ENCODE data around the gene TM4SF5.

TM4SF5 gene

GRCh38 chr17:4744999-4745969 is 26.4 kb upstream of the TM4SF5 start:
- peak in 1 of 10 donors; percentile 77 for DNase-seq
- intact Hi-C loops (cut with DNase I) = no loop called here

GRCh38 chr17:4747847-4748246 is 23.8 kb upstream of the TM4SF5 start:
- DNase-seq = no peak
- intact Hi-C loops (cut with DNase I) = no loop called here

- no peak for DNase-seq
- intact Hi-C loops (cut with DNase I) = no loop called here
These were observed 23.0 kb upstream of the TM4SF5 start for GRCh38 chr17:4748686-4749085.

- intact Hi-C loops (cut with DNase I) = no loop called here
These were observed 21.1 kb upstream of the TM4SF5 start for GRCh38 chr17:4750606-4751005.

GRCh38 chr17:4751932-4752331 is 19.8 kb upstream of the TM4SF5 start:
- no peak for DNase-seq
- intact Hi-C loops (cut with DNase I) = no loop called here

More at GRCh38 chr17:4750606-4751005, 21.1 kb upstream of the TM4SF5 start:
- no peak for DNase-seq

GRCh38 chr17:4753392-4753791 is 18.3 kb upstream of the TM4SF5 start:
- intact Hi-C loops (cut with DNase I) = no loop called here
- DNase-seq = no peak

GRCh38 chr17:4759776-4760236 is 11.9 kb upstream of the TM4SF5 start:
- no peak for DNase-seq
- intact Hi-C loops (cut with DNase I) = no loop called here

- intact Hi-C loops (cut with DNase I) = no loop called here
- no peak for DNase-seq
These were observed 7.1 kb upstream of the TM4SF5 start for GRCh38 chr17:4764595-4764994.

GRCh38 chr17:4766201-4766600 is 5.5 kb upstream of the TM4SF5 start:
- DNase-seq = no peak
- intact Hi-C loops (cut with DNase I) = no loop called here

GRCh38 chr17:4766723-4767122 is 5.0 kb upstream of the TM4SF5 start:
- intact Hi-C loops (cut with DNase I) = no loop called here
- DNase-seq = no peak

- intact Hi-C loops (cut with DNase I) = no loop called here
- DNase-seq = no peak
These were observed 3.4 kb upstream of the TM4SF5 start for GRCh38 chr17:4768298-4768697.

- intact Hi-C loops (cut with DNase I) = no loop called here
- DNase-seq = no peak
These were observed 2.1 kb upstream of the TM4SF5 start for GRCh38 chr17:4769628-4770027.

- DNase-seq = no peak
- intact Hi-C loops (cut with DNase I) = no loop called here
These were observed 538 bp downstream of the TM4SF5 start for GRCh38 chr17:4772235-4772613.

- DNase-seq = peak in 1 of 10 donors; percentile 6
- intact Hi-C loops (cut with DNase I) = no loop called here
These were observed 6.5 kb downstream of the TM4SF5 start for GRCh38 chr17:4777969-4778760.

- DNase-seq = peak in 2 of 10 donors; percentile 64 to 67
- intact Hi-C loops (cut with DNase I) = no loop called here
These were observed 8.8 kb downstream of the TM4SF5 start for GRCh38 chr17:4780325-4780955.

- DNase-seq = peak in 2 of 10 donors; percentile 69 to 84
- intact Hi-C loops (cut with DNase I) = no loop called here
These were observed 11.0 kb downstream of the TM4SF5 start for GRCh38 chr17:4782652-4783051.

GRCh38 chr17:4785311-4786105 is 13.8 kb downstream of the TM4SF5 start:
- intact Hi-C loops (cut with DNase I) = loop anchor here (5.0 kb wide), 3 partner anchors 52 to 117 kb away; partner anchors contain the start of genes CHRNE and MED11
- DNase-seq = peak in 3 of 10 donors; percentile 69 to 83 (median 83)

- peak in 6 of 10 donors; percentile 16 to 84 (median 24) for DNase-seq
- intact Hi-C loops (cut with DNase I) = loop anchor here (5.0 kb wide), 3 partner anchors 51 to 116 kb away; partner anchors contain the start of genes CHRNE and MED11
These were observed 14.4 kb downstream of the TM4SF5 start, which contains the start of gene VMO1 for GRCh38 chr17:4786106-4786511. TSS of gene VMO1 (minus strand) at chr17:4786364. CDS start at chr17:4786352, 12 bp downstream.

- DNase-seq = peak in 1 of 10 donors; percentile 24
- intact Hi-C loops (cut with DNase I) = loop anchor here (5.0 kb wide), 3 partner anchors 51 to 116 kb away; partner anchors contain the start of genes CHRNE and MED11
These were observed 14.8 kb downstream of the TM4SF5 start for GRCh38 chr17:4786516-4786915.

Measured in posterior cingulate gyrus (tissue), 11 donors.